GM23338 (cell line): ENCODE measurements around the gene C4orf33. TPM values are rescaled to one million over a fixed set of nuclear protein-coding genes. Genes with fewer than 3 reads are reported as not detected.

Source experiments
- ATAC-seq: fragments of 200-7000 bp; cut with Tn5 transposase; 3 replicates; pipeline ENCODE4 v1.9.1; 2020
- DNase-seq: peaks from one replicate; pipeline ENCODE4 v3.0.0-alpha.2; 2015; ENCODE audit warnings: low spot score
- H2AFZ ChIP-seq: fragments of 200-600 bp; sonication (generic); 2 replicates; pipeline ENCODE4 v1.8.0; 2016; ENCODE audit warnings: antibody characterized with exemption, mild to moderate bottlenecking, moderate library complexity
- H3F3A ChIP-seq: fragments of 200-600 bp; sonication (generic); replicated peaks from 2 replicates; pipeline ENCODE4 v1.8.0; 2017; ENCODE audit warnings: antibody characterized with exemption, mixed run types, low read depth
- H3K27ac ChIP-seq: fragments of 200-600 bp; sonication (generic); 2 replicates; pipeline ENCODE4 v1.6.1; 2016; ENCODE audit warnings: low read depth
- H3K27me3 ChIP-seq: fragments of 200-600 bp; sonication (generic); 2 replicates; pipeline ENCODE4 v1.8.0; 2016; ENCODE audit warnings: mild to moderate bottlenecking, mixed run types, moderate library complexity; ENCODE audit not compliant: insufficient read depth
- H3K36me3 ChIP-seq: fragments of 200-600 bp; sonication (generic); 2 replicates; pipeline ENCODE4 v1.8.0; 2016; ENCODE audit warnings: mild to moderate bottlenecking; ENCODE audit not compliant: insufficient read depth
- H3K4me1 ChIP-seq: fragments of 200-600 bp; sonication (generic); 2 replicates; pipeline ENCODE4 v1.8.0; 2016; ENCODE audit warnings: mild to moderate bottlenecking, moderate library complexity; ENCODE audit not compliant: insufficient read depth
- H3K4me2 ChIP-seq: fragments of 200-600 bp; sonication (generic); 2 replicates; pipeline ENCODE4 v1.7.1; 2017; ENCODE audit warnings: mixed run types
- H3K4me3 ChIP-seq: fragments of 200-600 bp; sonication (generic); 2 replicates; pipeline ENCODE4 v1.6.1; 2016; ENCODE audit warnings: mixed run types
- H3K79me2 ChIP-seq: fragments of 200-600 bp; sonication (generic); replicated peaks from 2 replicates; pipeline ENCODE4 v1.8.0; 2017; ENCODE audit warnings: mild to moderate bottlenecking; ENCODE audit not compliant: insufficient read depth
- H3K9me2 ChIP-seq: fragments of 200-600 bp; sonication (generic); 2 replicates; pipeline ENCODE4 v1.8.0; 2017; ENCODE audit not compliant: insufficient read depth
- H4K20me1 ChIP-seq: fragments of 200-600 bp; sonication (generic); replicated peaks from 2 replicates; pipeline ENCODE4 v1.8.0; 2017; ENCODE audit warnings: mild to moderate bottlenecking; ENCODE audit not compliant: insufficient read depth
- H3K27ac Mint-ChIP-seq: 2 replicates; pipeline ENCODE4 v1.8.0; 2020; ENCODE audit warnings: inconsistent platforms, mild to moderate bottlenecking, moderate library complexity, mixed read lengths
- H3K27me3 Mint-ChIP-seq: 3 replicates; pipeline ENCODE4 v1.8.0; 2022; ENCODE audit warnings: low read depth, mild to moderate bottlenecking, moderate library complexity, mixed read lengths, inconsistent platforms; ENCODE audit not compliant: insufficient read depth, poor library complexity
- H3K36me3 Mint-ChIP-seq: 3 replicates; pipeline ENCODE4 v1.8.0; 2021; ENCODE audit warnings: low read depth, mild to moderate bottlenecking, inconsistent platforms, moderate library complexity, mixed read lengths
- H3K4me1 Mint-ChIP-seq: 3 replicates; pipeline ENCODE4 v1.8.0; 2020; ENCODE audit warnings: mild to moderate bottlenecking, inconsistent platforms, mixed read lengths
- H3K4me3 Mint-ChIP-seq: 3 replicates; pipeline ENCODE4 v1.8.0; 2021; ENCODE audit warnings: moderate library complexity, mild to moderate bottlenecking, inconsistent platforms, mixed read lengths
- H3K9me3 Mint-ChIP-seq: 3 replicates; pipeline ENCODE4 v1.8.0; 2020; ENCODE audit warnings: moderate library complexity, mild to moderate bottlenecking, inconsistent platforms, mixed read lengths
- CREB1 ChIP-seq: fragments of 250-450 bp; sonication (Bioruptor Pico); IDR thresholded peaks from 2 replicates; pipeline ENCODE4 v1.5.0; 2020; ENCODE audit warnings: low read depth, mild to moderate bottlenecking, moderate library complexity
- EZH2 ChIP-seq: fragments of 200-600 bp; sonication (generic); IDR thresholded peaks from one replicate; pipeline ENCODE4 v1.8.0; 2017; ENCODE audit warnings: antibody characterized with exemption, mild to moderate bottlenecking, low read depth; ENCODE audit not compliant: unreplicated experiment
- EZH2phosphoT487 ChIP-seq: fragments of 200-600 bp; sonication (generic); IDR thresholded peaks from one replicate; pipeline ENCODE4 v1.8.1; 2018; ENCODE audit warnings: antibody characterized with exemption; ENCODE audit not compliant: unreplicated experiment
- NANOG ChIP-seq: IDR thresholded peaks from 2 replicates; pipeline ENCODE4 v1.6.1; 2016; ENCODE audit warnings: antibody characterized with exemption, borderline replicate concordance
- POLR2AphosphoS5 ChIP-seq: IDR thresholded peaks from 2 replicates; pipeline ENCODE4 v1.6.1; 2016; ENCODE audit warnings: antibody characterized with exemption, low read depth
- STAT1 ChIP-seq: IDR thresholded peaks from one replicate; pipeline ENCODE4 v1.6.1; 2016; ENCODE audit warnings: antibody characterized with exemption; ENCODE audit not compliant: unreplicated experiment
- ZNF114 ChIP-seq: fragments of 250-450 bp; sonication (Bioruptor Pico); IDR thresholded peaks from 2 replicates; pipeline ENCODE4 v1.5.0; 2020; ENCODE audit warnings: mild to moderate bottlenecking, moderate library complexity
- ZNF331 ChIP-seq: fragments of 250-450 bp; sonication (Bioruptor Pico); IDR thresholded peaks from 2 replicates; pipeline ENCODE4 v1.5.0; 2020; ENCODE audit warnings: low read depth, mild to moderate bottlenecking, moderate library complexity
- ZNF462 ChIP-seq: fragments of 250-450 bp; sonication (Bioruptor Pico); IDR thresholded peaks from 2 replicates; pipeline ENCODE4 v1.5.0; 2020; ENCODE audit warnings: mild to moderate bottlenecking, moderate library complexity
- polyA plus RNA-seq: library from polyadenylated mRNA; unstranded; fragments of >200 nt; fragmentation: Nextera tagmentation; extraction: Ambion mirVana; gene quantifications from 2 replicates; pipeline ENCODE4 v1.2.1, GENCODE V29; 2016
- total RNA-seq: library from RNA; depleted of rRNA; stranded (reverse); fragments of >200 nt; shearing (Covaris generic); gene quantifications from 2 replicates; pipeline ENCODE4 v1.2.3, GENCODE V29; 2014

C4orf33 gene
- total and polyA plus RNA-seq, 2 experiments from 2014 or later: 4.4 to 4.7 TPM

GRCh38 chr4:129080129-129080528 is 15.8 kb upstream of the C4orf33 start (continued):
- TF ChIP-seq ZNF462 (no peak), ZNF331 (no peak)

GRCh38 chr4:129082302-129082701 is 13.7 kb upstream of the C4orf33 start:
- TF ChIP-seq ZNF114 (CRISPR knock-in tag): no peak
- DNase-seq (no peak), ATAC-seq (no peak)
- Mint-ChIP-seq H3K4me1 (no peaks in the 10 kb centered on the region), H3K36me3 (peaks cover 59% of the 10 kb centered on the region), H3K9me3 (peaks cover 34% of the 10 kb centered on the region), H3K27ac (no peak overlapping the region), H3K4me3 (no peak overlapping the region), H3K27me3 (peaks cover 9% of the 10 kb centered on the region)
- H3K9me2 ChIP-seq: no peaks in the 10 kb centered on the region
- peaks cover 4% of the 10 kb centered on the region; the same call in 1 of the 2 replicates for H4K20me1 ChIP-seq
- no peak overlapping the region for H2AFZ ChIP-seq
- H3K27me3 ChIP-seq: no peaks in the 10 kb centered on the region
- H3K4me3 ChIP-seq: no peak overlapping the region
- no peak overlapping the region for H3K27ac ChIP-seq
- no peak overlapping the region for H3K4me2 ChIP-seq
- peaks cover 54% of the 10 kb centered on the region for H3K79me2 ChIP-seq
- peaks cover 10% of the 10 kb centered on the region; the same call in 1 of the 2 replicates for H3K36me3 ChIP-seq
- no peaks in the 10 kb centered on the region for H3F3A ChIP-seq
- no peaks in the 10 kb centered on the region for H3K4me1 ChIP-seq

- H3K4me3 Mint-ChIP-seq: no peak overlapping the region
- Histone ChIP-seq H3K36me3 (peaks cover 7% of the 10 kb centered on the region; the same call in 1 of the 2 replicates), H3K27me3 (no peaks in the 10 kb centered on the region), H3K4me1 (no peaks in the 10 kb centered on the region), H2AFZ (no peak overlapping the region), H3K79me2 (peaks cover 84% of the 10 kb centered on the region), H3K4me3 (no peak overlapping the region), H3K4me2 (no peak overlapping the region), H3K27ac (no peak overlapping the region), H3K9me2 (no peaks in the 10 kb centered on the region), H4K20me1 (peaks cover 4% of the 10 kb centered on the region; the same call in 1 of the 2 replicates), H3F3A (no peaks in the 10 kb centered on the region)
- H3K27ac Mint-ChIP-seq: no peak overlapping the region
- peaks cover 15% of the 10 kb centered on the region for H3K9me3 Mint-ChIP-seq
- H3K36me3 Mint-ChIP-seq: peaks cover 33% of the 10 kb centered on the region
- peaks cover 3% of the 10 kb centered on the region for H3K27me3 Mint-ChIP-seq
- ATAC-seq (no peak), DNase-seq (no peak)
- TF ChIP-seq NANOG (no peak), EZH2 (no peak), ZNF114 (CRISPR knock-in tag) (no peak), EZH2phosphoT487 (no peak), CREB1 (CRISPR knock-in tag) (no peak), STAT1 (no peak), POLR2AphosphoS5 (no peak)
- H3K4me1 Mint-ChIP-seq: peaks cover 4% of the 10 kb centered on the region; the same call in 2 of the 3 replicates
These were observed 10.5 kb upstream of the C4orf33 start for GRCh38 chr4:129085472-129085871.
